HS-5 (cell line): ENCODE data around the gene TFG.
A peak's percentile ranks its signal among the peaks of the same experiment; 100 is the strongest.

Experiments
- DNase-seq: peaks from one replicate; pipeline ENCODE4 v3.0.0-alpha.2; 2012; ENCODE audit warnings: low read depth

The TFG gene

DNA sequence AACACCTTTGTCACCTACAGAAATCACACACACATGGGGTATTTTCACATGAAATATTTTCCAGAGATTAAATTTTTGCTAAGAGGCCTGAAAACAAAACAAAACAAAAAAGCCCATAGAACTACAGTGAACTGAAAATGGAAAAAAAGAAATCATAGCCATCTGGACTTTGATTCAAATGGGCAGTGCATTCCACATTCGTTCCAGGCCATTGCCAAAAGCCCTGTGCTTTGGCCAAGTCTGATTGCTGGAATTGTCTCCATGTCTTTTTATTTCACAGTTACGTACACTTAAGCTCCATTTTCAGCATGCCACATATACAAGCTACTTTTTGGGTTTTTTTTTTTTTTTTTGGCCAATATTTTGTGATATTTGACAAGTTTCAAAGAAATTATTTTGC is 47.1 kb downstream of the TFG start:
- DNase-seq, result no peak

DNA sequence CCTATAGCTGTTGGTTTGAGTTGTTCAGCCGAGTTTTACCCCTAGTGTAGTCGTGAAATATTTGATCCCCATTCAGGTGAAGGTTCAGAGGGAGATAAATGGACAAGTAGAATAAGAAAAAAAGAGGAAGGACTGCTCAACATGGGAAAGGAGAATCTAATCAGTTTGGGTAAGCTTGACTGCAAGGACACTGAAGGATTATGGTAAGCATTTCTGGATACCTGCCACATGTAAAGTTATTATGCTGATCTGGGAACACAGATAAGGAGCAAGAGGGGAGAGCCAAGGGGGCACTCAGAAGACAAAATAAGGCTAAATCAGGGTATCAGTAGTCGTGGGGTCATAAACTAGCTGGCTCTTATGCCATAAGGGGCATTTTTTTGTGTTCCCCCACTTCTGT is 49.9 kb downstream of the TFG start:
- DNase-seq, result no peak

DNA sequence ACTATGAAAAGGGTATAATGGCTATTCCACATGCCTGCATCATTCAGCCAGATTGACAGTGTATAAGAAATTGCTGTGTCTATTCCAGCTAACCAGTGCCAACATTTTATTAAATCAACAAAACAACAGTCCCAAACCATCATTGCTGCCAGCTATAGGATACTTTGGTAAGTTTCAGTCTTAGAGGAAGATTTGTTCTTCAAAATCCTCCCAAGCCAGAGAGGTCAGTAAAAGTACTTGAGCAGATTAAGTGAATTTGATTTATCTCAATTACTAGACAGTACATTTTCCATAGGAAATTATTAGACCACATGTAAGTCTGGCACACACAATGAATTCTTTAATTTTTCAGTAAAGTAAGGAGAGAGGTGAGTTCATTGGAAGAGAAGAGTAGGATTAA is 50.7 kb downstream of the TFG start:
- DNase-seq, result no peak

DNA sequence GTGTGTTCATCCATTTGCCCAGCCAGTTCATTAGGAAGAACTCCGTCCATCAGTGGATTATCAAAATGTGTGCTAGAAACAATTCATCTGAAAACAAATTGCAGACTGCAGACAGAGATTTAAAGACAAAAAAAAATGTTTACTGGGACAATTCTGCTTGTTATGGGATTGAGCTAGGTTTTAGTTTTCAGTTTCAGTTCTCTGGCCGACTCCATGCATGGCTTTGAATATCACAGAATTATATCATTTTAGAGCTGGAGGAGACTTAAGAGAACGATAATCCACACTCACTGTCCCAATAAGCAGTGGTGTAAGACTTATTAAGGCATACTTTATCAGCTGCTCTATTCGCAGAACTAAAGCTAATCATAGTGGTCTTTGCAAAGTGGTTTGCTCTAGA is 51.1 kb downstream of the TFG start:
- DNase-seq, result no peak

DNA sequence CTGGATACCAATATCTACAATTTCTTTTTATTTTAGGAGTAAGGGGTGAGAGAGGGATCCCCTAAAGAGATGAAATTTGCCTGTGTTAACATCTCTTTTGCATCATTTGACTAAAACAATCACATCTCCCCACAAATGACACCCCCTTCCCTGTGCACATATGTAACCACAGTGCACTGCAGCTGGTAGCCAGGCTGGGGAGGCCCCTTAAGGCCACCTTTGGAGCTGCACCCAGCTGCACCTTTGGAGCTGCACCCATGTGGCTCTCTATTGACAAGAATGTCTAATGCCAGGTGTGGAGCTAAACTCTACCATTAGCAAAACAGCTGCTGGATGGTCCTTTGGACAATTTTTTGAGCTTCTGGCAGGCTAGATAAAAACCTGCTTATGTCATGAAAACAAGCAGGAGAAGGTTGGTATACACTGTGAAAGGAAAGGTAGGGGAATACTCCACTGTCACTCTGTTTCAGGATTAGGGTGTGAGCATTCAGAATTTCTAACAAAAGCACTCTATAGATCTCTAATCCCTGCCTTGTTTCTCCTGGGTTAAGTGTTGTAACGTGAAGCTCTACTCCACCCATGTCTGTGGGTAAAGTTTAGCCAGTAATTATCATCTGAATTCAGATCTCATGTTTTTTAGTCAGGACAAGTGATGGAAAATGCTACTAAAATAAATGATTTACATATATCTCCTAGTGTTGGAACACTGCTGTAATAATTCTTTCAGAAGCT is 52.1 kb downstream of the TFG start:
- DNase-seq, result no peak

DNA sequence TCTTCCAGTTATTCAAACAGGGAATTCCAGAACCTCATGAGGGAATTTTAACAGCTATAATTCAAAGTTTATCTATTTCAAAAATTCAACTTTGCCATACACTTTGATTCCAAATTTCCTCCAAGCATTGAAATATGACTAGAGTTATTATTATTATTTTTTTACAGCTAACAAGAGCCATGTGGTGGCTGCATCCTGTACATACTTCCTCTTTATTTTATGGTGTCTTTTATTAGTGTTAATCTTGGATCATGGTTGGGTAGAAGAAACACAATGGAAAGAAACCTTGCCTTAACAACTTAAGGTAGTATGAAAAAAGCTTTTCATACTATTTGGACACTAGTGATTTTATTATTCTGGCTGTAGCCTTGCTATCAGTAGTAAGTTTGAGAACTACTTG is 52.7 kb downstream of the TFG start:
- DNase-seq, result no peak

DNA sequence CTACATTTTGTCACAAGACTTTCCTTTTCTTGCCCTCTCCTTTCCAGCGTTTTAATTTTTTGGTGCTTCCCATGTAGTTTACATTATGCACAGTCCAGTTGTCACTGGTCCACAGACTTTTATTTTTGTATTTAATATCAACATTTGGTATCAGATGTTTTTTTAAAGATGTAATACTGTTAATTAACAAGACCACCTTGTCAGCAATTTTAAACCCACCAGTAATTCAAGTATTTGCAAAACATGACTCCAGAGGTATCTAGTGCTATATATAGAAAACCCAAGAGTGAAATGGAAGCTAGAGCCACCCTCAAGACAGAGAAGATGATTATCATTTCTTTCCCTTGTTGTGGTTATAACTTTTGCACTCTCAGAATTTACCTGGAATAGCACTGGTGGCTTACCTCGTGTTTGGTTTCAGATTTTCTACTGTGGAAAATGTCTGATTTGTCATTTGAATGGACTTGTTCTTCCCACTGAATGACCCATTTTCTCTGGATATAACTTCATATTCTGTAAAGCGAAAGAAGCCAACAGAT is 56.2 kb downstream of the TFG start:
- DNase-seq, result no peak

DNA sequence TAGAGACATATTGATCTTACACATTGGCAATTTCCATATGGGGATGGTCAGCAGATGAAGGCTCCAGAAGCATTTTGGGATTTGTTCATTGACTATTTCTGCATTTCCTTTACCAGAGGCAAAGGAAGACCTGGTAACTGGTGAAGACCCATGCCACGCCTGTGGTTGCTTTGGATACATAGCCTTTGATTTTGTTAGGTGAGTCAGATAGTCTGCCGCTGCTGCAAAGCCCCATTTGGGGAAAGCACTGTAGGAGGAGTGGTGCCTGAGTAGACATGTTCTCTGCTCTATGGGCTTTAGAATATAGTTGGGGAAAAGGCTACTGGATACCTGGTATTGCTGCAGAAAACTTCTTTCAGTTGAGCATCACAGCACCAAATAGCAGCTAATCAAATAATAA is 56.8 kb downstream of the TFG start:
- DNase-seq, result no peak

DNA sequence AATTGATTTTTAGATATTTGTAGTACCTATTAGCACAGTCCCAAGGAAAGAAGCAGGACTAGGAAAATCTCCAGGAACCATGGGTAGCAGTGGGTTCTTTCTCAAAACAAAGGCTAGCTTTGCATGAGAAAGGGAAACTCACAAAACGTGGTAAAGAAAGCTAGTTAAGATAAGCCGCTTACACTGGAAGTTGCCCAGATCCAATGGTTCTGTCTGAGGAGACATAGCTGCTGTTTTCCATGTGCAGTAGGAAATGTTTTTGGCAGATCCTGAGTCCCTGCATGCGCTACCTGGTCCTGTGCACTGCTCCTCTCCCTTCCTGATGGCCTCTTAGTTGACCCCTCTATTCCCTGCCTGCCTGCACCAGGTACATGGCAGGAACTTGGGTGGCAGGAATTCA is 60.4 kb downstream of the TFG start:
- no peak for DNase-seq

DNA sequence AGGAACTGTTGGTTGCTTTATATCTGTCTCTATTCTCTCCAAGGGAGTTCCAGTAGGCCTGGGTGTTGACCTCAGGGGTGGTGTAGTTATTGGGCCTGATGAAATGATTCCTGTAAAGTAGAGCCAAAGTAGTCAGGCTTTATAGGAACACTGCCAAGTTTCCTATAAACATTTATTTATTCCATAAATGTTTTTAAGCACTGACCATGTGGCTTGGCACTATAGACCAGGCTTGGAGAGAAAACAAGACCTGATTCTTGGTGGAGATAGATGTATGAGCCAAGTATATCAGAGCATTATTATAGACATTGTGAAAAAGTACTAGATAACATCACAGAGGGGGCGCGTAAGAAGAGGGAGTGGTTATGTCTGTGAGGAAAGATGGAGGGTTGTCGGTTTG is 65.9 kb downstream of the TFG start:
- DNase-seq, result no peak

DNA sequence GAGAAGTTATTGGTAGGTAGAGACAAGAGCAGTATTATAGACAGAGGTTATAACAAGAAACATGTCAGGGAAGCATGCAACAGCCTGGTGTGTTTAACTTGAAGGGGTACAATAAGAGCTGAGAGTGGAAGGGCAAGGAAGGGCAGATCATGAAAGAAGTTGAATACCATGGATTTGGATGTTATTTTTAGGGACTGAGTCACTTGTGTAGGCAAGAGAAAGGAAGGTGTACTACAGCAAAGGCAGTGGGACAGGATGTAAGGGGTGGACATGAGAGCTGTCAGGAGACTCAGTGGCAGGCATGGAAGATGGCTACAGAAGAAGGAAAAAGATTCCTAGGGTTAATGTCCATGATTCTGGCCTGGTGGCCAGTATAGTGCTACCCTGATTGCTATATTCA is 66.4 kb downstream of the TFG start:
- DNase-seq, result no peak

DNA sequence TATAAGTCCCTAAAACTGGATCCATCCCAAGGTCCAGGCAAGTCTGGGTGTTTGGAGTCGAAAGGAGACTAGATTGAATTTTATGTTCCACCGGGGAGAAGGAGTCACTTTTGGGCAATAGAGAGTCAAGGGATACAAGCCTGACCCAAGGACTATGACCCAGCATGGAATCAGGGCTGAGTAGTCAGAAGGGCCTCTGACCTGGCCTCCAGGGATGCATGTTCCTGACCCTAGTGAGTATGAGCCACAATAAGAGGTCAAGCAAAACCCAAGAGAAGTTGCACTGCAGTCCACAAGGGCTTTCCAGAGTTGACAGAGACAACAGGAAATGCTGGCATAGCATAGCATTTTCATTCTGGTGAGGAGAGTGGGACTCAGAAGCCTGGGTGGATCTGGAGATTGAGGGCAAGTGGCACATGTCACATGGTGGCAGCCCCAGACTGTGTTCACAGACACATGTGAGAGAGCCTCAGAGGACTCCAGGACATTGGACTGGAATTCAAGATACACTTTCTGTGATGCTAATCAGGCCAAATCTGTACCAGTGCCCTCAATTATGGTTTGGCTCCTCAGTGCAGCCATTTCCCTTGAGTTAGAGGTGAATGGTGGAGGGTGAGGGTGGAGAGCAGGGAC is 66.9 kb downstream of the TFG start:
- DNase-seq, result no peak

DNA sequence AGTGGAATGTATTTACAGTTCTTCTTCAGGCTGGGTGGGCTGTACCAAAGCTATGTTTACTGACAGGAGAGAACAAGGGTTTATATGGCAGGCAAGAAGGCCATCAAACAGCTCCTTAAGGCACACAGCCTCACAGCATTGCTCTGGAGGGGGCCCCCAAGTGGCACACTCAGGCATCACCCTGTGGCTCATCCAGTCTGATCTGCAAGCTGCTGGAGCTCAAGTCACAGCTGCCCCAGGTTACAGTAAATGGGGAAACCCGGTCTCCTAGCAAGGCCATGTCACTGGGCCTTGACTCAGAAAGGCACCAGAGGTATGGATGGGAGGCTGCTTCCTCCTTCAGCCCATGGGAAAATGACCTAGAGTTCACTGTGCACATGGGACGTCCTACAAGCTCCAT is 67.5 kb downstream of the TFG start:
- DNase-seq, result no peak

DNA sequence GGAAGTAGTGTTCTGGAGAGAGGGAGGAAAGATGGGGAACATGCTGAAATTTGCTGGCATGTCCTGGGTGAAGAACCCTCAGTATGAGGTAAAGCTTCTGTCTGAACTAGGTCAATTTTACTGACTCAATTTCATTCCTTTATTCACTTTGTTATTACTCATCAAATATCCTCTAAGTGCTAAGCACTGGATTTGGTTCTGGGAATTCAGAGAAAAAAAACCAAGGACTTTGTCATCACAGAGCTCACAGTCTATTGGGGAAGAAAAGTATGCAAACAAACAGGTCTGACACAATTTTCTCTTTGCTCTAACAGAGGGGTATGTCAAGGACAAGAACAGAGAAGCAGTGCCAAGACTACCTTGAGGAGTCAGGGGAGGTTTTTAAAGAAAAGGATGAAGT is 68.0 kb downstream of the TFG start:
- DNase-seq, result peak; percentile 63

DNA sequence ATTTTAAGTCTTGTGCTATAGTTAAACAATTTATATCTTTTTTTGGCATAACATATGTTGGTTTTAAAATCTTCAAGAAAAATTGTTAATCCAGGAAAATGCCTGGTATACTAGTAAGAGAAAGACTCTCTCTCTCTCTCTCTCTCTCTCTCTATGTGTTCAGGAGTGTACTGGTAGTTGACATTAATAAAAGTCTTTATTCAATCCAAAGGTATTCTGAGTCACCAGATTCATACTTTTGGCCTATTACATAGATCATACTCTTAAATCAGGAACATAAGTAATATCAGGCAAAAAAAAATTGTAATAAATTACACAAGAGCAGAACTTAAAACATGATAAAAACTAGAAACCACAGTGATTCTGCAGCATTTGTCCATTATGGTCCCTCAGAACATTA is 70.2 kb downstream of the TFG start:
- DNase-seq, result no peak

DNA sequence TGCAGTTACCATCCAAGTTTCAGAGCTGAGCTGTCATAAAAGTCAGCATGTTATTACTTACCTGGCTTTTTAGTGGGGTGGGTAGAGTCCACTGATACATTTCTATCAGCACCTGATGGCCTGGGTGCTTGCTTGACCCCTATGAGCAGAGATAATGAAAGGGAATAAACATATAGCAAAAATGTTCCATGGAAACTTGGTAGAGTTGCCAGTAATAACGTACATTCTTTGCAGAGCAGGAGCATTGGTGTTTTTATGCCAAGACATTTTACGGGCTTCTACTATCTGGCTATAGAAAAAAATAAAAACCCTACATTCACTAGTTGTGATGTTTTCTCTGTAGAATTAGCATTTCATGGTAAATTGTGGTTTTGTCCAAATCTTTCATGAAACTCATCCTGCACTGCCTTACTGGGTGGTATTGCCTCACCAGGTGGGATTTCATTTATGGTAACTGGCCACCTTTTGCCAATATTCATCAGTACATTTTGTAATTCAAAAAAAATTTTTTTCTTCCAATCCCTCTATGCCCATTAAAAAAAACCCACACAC is 70.9 kb downstream of the TFG start:
- no peak for DNase-seq

DNA sequence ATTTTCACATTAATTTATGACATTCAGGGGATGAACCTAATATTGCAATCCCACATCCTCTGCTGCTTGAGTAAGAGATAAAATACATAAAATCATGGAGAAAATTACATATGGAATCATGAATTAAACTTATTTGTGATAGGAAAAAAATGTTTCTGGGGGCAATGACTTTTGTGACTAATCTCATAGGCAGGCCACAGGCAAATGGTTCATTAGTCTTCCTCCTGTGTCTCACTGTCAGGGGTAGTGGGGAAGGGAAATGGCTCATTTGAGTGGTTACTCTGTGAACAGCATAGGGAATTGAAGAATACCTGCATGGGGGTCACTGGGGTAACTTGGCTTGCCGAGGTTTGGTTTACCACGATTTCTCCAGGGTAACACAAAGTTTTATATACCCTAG is 72.0 kb downstream of the TFG start:
- peak; percentile 85 for DNase-seq

DNA sequence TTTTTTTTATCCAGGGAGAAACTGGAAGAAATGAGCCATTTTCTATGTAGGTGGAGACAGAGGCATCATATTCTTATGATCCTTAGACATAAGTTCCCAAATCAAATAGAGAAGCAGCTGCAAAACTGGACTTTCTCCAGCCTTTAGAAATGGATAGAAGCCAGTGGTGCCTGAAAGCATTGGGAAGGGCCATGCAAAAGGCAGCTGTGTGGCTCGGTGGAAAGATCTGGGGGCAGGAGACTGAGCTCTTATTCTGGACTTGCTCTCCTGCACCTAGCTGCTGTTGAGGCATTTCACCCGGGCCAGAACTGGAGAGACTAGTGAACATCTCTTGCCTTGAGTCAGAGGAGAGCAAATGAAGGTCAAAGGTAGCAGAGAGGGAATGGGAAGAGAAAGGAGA is 73.1 kb downstream of the TFG start:
- no peak for DNase-seq

DNA sequence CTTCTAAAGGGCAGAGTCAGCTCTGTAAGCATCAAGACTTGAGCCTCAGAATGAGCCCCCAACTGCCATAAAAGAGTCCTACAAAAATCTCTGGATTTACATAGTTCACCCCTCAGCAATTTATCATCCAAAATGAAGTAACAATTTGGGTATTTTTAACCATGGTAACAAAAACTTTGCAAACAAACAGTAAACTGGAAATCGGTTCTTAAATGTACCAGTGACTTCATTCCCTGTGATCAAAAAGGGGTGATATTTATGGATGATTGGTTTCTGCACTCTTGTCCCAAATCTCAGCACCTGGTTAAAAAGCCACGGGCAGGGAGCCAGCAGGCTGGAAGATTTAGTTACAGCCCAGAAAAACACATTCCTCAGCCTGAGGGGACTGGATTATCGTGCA is 73.6 kb downstream of the TFG start:
- no peak for DNase-seq

DNA sequence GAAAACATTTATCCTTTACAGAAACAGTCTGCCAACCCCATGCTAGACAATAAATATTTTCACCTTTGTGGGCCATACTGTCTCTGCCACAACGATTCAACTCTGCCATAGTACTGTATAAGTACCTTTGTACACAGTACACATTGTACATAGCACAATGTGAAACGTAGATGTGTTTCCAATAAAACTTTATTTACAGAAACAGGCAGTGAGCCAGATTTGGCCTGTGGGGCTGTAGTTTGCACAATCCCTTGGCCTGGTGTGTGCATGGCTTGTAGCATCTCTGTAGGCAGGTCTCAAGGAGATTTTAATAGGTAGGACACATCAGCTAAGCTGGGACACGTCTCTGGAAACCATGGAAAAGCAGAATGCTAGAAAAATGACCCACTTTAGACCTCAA is 74.3 kb downstream of the TFG start:
- no peak for DNase-seq

DNA sequence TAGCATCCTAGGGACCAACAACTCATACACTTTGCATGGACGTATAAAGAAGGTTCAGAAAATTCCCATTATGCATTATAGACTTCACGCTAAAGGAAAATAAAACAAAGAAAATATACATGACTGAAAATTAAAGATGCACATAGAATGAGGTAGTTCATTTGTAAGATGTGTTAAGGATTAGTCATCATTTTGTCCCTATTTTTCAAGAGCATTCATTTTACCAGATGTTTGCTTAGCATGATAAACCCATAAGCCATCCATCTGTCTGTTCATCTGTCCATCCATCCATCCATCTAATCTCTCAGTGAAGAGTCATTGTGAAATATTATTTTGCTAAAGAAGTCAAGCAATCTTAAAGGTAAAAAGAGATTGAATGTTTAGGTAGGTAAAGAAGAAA is 80.3 kb downstream of the TFG start:
- DNase-seq, result no peak

DNA sequence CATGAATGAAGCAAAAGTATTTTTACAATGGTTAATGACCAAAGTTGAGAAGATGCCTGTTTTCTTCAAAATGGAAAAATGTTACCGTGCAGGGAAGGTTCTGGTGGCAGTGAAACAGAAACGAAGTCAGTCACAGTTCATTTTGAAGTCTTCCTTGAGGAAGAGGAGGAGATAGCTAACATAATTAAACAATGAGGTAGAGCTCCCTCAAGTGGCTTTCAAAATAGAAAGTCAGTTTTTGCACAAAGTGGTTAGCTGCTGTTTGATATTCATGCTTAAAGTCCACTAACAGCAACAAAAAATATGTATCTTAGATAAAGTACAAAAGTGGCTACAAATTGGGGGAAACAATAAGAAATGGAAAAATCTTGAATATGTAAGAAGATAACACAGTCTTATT is 87.3 kb downstream of the TFG start:
- DNase-seq, result no peak

DNA sequence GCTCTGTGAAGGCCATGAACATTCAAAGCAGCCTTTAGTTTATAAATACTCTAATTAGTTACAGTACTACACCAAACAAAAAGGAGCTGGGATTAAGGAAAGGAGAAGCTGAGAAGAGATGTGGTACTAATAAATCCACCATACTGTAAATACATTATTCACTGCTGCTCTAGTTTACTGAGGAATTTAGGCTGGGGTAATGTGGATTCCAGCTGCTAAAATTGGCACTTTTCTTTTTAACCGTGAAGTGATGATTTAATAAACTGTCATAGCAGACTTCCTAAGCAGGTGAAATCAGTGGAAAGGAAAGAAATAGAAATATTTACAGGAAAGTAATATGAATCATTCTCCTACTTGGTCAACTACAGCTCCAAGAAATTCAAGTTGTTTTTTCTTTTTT is 88.7 kb downstream of the TFG start:
- no peak for DNase-seq
